DMS153 treated with DMSO at 0.1 percent for 48 hours (cell line): ENCODE data around the gene TBC1D13.
"Not testable (repeated sequence)": the region's sequence is repeated elsewhere in the genome, so short reads cannot be mapped to it uniquely, and the experiment has no call there.

Experiments
- DNase-seq: peaks from one replicate; lab custom pipeline; 2025; ENCODE audit not compliant: unreplicated experiment; lab: John Stamatoyannopoulos, UW

Gene TBC1D13

GRCh38 chr9:128843171-128843570 lies 56.1 kb downstream of the TBC1D13 start:
- not testable (repeated sequence) for DNase-seq

GRCh38 chr9:128845186-128845931 lies 58.3 kb downstream of the TBC1D13 start:
- peak; percentile 42 for DNase-seq

GRCh38 chr9:128846680-128847030 lies 59.6 kb downstream of the TBC1D13 start:
- DNase-seq: no peak

DNA sequence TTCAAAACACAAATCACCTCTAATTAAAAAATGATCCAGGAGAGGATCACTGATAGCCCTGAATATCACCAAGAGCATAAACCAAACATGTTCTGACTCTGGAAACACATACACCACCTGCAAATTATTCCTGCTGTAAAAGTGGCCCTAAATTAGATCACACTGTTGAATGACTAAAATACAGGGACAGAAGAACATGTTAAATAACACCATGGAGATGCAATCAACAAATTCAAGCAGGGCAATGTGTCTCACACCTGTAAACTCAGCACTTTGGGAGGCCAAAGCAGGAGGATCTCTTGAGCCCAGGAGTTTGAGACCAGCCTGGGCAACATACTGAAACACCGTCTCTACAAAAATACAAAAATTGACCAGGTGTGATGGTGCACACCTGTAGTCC lies 60.8 kb downstream of the TBC1D13 start:
- DNase-seq: no peak

- not testable (repeated sequence) for DNase-seq
Measured at GRCh38 chr9:128851024-128851423, 64.0 kb downstream of the TBC1D13 start.

DNA sequence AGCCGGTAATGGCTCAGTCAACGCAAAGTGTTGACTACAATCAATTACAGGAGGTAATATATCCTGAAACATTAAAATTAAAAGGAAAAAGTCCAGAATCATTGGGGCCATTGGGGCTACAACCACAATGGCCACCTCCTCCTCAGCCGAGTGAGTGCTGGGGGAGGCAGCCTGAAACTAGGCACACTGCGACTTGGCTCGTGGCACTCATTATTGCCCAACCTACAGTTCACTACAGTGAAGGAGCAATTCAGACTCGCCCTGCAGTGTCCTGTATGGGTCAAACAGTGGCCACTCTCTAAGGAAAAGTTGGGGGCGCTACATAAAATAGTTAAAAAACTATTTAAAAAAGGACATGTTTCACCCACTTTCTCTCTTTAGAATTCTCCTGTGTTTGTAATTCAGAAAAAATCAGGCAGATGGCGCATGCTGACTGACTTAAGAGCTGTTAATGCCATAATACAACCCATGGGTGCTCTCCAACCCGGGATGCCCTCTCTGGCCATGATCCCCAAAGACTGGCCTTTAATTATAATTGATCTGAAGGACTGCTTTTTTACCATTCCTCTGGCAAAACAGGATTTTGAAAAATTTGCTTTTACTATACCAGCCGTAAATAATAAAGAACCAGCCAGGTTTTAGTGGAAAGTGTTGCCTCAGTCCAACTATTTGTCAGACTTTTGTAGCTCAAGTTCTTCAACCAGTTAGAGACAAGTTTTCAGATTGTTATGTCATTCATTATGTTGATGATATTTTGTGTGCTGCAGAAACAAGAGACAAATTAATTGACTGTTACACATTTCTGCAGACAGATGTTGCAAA lies 64.9 kb downstream of the TBC1D13 start:
- peak; percentile 11 for DNase-seq

GRCh38 chr9:128852646-128853045 lies 65.6 kb downstream of the TBC1D13 start:
- DNase-seq: not testable (repeated sequence)

- DNase-seq: not testable (repeated sequence)
Measured at GRCh38 chr9:128854454-128854853, 67.4 kb downstream of the TBC1D13 start.

DNA sequence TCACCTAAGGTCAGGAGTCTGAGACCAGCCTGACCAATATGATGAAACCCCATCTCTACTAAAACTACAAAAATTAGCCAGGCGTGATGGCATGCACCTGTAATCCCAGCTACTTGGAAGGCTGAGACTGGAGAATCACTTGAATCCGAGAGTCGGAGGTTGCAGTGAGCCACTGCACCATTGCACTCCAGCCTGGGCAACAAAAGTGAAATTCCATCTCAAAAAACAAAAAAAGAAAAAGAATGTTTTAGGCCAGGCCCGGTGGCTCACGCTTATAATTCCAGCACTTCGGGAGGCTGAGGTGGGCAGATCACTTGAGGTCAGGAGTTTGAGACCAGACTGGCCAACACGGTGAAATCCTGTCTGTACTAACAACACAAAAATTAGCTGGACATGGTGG lies 71.4 kb downstream of the TBC1D13 start:
- DNase-seq: not testable (repeated sequence)
